RWPE1 (cell line): ENCODE data around the gene UNC80.

ENCODE experiments used
- CTCF ChIA-PET: fragments of 350-600 bp; sonication (Branson Sonifier 250); formaldehyde crosslinking; extraction: SDS; loops from one replicate; lab custom pipeline; 2021; lab: Yijun Ruan, JAX
- POLR2A ChIA-PET: fragments of 400-600 bp; formaldehyde crosslinking; extraction: SDS; loops from one replicate; lab custom pipeline; 2020; ENCODE audit warnings: antibody characterized with exemption; ENCODE audit not compliant: low non-redundant PET; lab: Yijun Ruan, JAX
- DNase-seq: peaks from one replicate; pipeline ENCODE4 v3.0.0; 2012; ENCODE audit warnings: low spot score
- H3K27ac ChIP-seq: fragments of 450-650 bp; 2 replicates; pipeline ENCODE4 v1.5.1; 2017
- CTCF ChIP-seq: fragments of 450-650 bp; conservative IDR thresholded peaks from 2 replicates; pipeline ENCODE4 v1.5.1; 2017; ENCODE audit warnings: low read depth, mild to moderate bottlenecking

UNC80 gene

DNA sequence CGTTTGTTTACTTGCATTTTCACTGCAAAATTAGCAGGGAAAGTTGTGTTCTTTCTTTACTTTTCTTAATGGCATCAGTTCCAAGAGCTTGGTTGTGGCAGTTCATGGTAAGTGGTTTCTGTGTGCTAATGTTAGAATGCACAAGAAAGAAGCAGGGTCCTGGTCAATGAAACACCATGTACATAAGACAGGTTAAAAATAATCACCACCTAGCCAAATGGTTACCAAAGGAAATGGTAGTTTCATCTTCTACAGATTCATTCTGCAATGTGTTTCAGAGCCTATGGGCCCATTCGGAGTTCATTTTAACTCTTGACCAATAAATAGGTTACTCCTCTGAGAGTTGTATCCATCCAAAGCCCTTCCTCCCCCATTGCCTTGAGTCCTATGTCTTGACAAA lies 212.7 kb downstream of the UNC80 start:
- POLR2A ChIA-PET = no interaction called here
- DNase-seq = no peak
- CTCF ChIA-PET = interaction anchor here (1.2 kb wide), 1 partner anchor 23 kb away, joined by 3 read pairs; no protein-coding TSS in a partner anchor
- H3K27ac ChIP-seq = no peak overlapping the region
- TF ChIP-seq CTCF = no peak

DNA sequence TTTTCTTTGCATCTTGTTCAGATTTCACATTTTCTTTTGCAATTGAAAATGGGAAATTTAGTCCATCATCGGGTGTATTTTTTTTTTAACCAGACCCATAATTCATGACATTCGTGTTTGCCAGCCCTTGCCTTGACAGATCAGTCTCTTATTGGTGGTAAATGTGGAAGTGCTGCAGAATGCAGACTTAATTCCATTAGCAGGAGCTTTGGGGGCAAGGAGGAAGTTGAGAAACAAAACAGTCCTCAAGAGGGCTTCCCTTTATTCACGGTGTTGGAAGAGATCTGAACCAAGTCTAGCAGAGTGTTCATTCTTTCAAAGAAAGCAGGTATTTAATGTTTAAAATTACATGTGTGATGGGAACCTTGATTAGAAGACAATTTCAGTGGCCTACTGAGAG lies 214.2 kb downstream of the UNC80 start:
- no peak for TF ChIP-seq CTCF
- no peak for DNase-seq

GRCh38 chr2:209986415-209986814 lies 214.8 kb downstream of the UNC80 start:
- DNase-seq = no peak
- ChIA-PET CTCF (interaction anchor here (1.7 kb wide), 1 partner anchor 25 kb away, joined by 3 read pairs; no protein-coding TSS in a partner anchor), POLR2A (no interaction called here)
- no peak overlapping the region for H3K27ac ChIP-seq
- TF ChIP-seq CTCF = no peak

More for the DNA sequence above, 214.2 kb downstream of the UNC80 start:
- POLR2A ChIA-PET = no interaction called here
- CTCF ChIA-PET = interaction anchor here (0.6 kb wide), 1 partner anchor 383 kb away, joined by 3 read pairs; no protein-coding TSS in a partner anchor
- no peak overlapping the region for H3K27ac ChIP-seq

GRCh38 chr2:209988010-209988409 lies 216.4 kb downstream of the UNC80 start:
- POLR2A ChIA-PET = no interaction called here
- H3K27ac ChIP-seq = no peak overlapping the region
- no peak for TF ChIP-seq CTCF
- DNase-seq = no peak
- CTCF ChIA-PET = no interaction called here

- no peak for TF ChIP-seq CTCF
- CTCF ChIA-PET = no interaction called here
- H3K27ac ChIP-seq = no peak overlapping the region
- POLR2A ChIA-PET = no interaction called here
- DNase-seq = no peak
Measured at GRCh38 chr2:209990838-209991237, 219.2 kb downstream of the UNC80 start.

DNA sequence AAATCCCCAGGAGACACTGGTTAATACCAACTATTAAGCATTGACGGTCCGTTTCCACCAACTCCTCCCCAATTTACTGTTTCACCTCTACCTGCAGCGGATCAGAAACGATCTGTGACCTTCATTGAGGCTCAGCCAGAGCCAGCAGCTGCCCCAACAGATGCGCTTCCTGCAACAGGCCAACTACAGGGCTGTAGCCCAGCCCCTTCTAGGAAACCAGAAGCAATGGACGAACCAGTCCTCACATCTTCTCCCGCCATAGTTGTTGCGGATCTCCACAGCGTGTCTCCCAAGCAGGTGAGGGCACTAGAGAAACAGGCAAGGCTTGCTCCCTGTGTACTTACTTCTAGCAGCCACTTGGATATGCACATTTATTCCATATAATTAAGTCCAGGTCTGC lies 222.3 kb downstream of the UNC80 start:
- ChIA-PET CTCF (no interaction called here), POLR2A (no interaction called here)
- DNase-seq = no peak
- H3K27ac ChIP-seq = no peak overlapping the region
- TF ChIP-seq CTCF = no peak

GRCh38 chr2:209998596-209998995 lies 227.0 kb downstream of the UNC80 start:
- DNase-seq = no peak
- POLR2A ChIA-PET = no interaction called here
- CTCF ChIA-PET = interaction anchor here (1.1 kb wide), 1 partner anchor 21 kb away, joined by 4 read pairs; no protein-coding TSS in a partner anchor
- no peak for TF ChIP-seq CTCF
- no peak overlapping the region for H3K27ac ChIP-seq
